ENCODE results near the gene GLIPR2. TPM values are rescaled to one million over a fixed set of nuclear protein-coding genes. Genes with fewer than 3 reads are reported as not detected.

Gene GLIPR2
- total and polyA plus RNA-seq, 2 of the 13 experiments (the other 11 are each of a cell fraction or from before 2014, with no cell fraction given) = 0.08 to 0.42 TPM

DNA sequence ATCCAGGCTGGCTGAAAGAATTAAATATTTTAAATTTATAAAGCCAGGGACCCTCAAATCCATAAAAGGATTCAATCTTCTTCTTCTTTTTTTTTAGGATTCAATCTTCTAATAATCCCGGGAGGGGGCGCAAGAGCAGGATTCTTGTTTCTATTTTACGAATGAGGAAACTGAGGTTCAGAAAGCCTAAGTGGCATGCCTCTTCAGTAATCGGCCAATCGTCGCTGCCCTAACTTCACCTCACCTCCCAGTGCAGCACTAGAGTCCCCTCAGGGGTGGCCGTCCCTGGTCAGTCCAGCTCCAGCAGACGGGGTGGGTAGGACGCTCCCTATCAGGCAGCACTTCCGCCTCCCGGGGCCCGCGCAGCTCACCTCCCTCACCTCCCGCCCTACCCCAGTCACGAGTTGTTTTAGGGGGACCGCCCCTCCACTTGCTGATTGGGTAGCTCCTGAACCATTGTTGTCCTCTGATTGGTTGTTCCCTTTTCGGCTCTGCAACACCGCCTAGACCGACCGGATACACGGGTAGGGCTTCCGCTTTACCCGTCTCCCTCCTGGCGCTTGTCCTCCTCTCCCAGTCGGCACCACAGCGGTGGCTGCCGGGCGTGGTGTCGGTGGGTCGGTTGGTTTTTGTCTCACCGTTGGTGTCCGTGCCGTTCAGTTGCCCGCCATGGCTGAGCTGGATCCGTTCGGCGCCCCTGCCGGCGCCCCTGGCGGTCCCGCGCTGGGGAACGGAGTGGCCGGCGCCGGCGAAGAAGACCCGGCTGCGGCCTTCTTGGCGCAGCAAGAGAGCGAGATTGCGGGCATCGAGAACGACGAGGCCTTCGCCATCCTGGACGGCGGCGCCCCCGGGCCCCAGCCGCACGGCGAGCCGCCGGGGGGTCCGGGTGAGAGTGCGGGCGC lies 54.1 kb downstream of the GLIPR2 start, which contains the start of gene CLTA (continued):
- TF ChIP-seq, protein P1, sequence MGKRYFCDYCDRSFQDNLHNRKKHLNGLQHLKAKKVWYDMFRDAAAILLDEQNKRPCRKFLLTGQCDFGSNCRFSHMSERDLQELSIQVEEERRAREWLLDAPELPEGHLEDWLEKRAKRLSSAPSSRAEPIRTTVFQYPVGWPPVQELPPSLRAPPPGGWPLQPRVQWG (CRISPR knock-in tag; IDR thresholded peaks at IDR 0.05; ENCODE audit: borderline replicate concordance, low read depth) = no peak
- TF ChIP-seq, protein P2, sequence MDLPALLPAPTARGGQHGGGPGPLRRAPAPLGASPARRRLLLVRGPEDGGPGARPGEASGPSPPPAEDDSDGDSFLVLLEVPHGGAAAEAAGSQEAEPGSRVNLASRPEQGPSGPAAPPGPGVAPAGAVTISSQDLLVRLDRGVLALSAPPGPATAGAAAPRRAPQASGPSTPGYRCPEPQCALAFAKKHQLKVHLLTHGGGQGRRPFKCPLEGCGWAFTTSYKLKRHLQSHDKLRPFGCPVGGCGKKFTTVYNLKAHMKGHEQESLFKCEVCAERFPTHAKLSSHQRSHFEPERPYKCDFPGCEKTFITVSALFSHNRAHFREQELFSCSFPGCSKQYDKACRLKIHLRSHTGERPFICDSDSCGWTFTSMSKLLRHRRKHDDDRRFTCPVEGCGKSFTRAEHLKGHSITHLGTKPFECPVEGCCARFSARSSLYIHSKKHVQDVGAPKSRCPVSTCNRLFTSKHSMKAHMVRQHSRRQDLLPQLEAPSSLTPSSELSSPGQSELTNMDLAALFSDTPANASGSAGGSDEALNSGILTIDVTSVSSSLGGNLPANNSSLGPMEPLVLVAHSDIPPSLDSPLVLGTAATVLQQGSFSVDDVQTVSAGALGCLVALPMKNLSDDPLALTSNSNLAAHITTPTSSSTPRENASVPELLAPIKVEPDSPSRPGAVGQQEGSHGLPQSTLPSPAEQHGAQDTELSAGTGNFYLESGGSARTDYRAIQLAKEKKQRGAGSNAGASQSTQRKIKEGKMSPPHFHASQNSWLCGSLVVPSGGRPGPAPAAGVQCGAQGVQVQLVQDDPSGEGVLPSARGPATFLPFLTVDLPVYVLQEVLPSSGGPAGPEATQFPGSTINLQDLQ (CRISPR knock-in tag; IDR thresholded peaks at IDR 0.05) = no peak
- TF ChIP-seq, protein P3, sequence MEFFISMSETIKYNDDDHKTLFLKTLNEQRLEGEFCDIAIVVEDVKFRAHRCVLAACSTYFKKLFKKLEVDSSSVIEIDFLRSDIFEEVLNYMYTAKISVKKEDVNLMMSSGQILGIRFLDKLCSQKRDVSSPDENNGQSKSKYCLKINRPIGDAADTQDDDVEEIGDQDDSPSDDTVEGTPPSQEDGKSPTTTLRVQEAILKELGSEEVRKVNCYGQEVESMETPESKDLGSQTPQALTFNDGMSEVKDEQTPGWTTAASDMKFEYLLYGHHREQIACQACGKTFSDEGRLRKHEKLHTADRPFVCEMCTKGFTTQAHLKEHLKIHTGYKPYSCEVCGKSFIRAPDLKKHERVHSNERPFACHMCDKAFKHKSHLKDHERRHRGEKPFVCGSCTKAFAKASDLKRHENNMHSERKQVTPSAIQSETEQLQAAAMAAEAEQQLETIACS (CRISPR knock-in tag; IDR thresholded peaks at IDR 0.05) = no peak
- TF ChIP-seq HES4 (CRISPR knock-in tag; IDR thresholded peaks at IDR 0.05; ENCODE audit: borderline replicate concordance) (peak; percentile 89), FOXA1 (IDR thresholded peaks at IDR 0.05) (no peak), FOXA1 (CRISPR knock-in tag; IDR thresholded peaks at IDR 0.05) (no peak), RCOR2 (CRISPR knock-in tag; IDR thresholded peaks at IDR 0.05) (0 out of 2 replicates have a peak, but pooled peaks have one; percentile 31), ELF4 (CRISPR knock-in tag; IDR thresholded peaks at IDR 0.05; ENCODE audit: borderline replicate concordance) (peak; percentile 78; the same call in 1 of the 2 replicates), GFI1 (CRISPR knock-in tag; IDR thresholded peaks at IDR 0.05; ENCODE audit: borderline replicate concordance) (peak; percentile 43; the same call in 1 of the 2 replicates), ZMYM4 (CRISPR knock-in tag; IDR thresholded peaks at IDR 0.05) (peak; percentile 80)
- TF ChIP-seq, protein P4, sequence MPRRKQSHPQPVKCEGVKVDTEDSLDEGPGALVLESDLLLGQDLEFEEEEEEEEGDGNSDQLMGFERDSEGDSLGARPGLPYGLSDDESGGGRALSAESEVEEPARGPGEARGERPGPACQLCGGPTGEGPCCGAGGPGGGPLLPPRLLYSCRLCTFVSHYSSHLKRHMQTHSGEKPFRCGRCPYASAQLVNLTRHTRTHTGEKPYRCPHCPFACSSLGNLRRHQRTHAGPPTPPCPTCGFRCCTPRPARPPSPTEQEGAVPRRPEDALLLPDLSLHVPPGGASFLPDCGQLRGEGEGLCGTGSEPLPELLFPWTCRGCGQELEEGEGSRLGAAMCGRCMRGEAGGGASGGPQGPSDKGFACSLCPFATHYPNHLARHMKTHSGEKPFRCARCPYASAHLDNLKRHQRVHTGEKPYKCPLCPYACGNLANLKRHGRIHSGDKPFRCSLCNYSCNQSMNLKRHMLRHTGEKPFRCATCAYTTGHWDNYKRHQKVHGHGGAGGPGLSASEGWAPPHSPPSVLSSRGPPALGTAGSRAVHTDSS (CRISPR knock-in tag; conservative IDR thresholded peaks at IDR 0.05) = 0 out of 2 replicates have a peak, but pooled peaks have one; percentile 39
- TF ChIP-seq, protein P5, sequence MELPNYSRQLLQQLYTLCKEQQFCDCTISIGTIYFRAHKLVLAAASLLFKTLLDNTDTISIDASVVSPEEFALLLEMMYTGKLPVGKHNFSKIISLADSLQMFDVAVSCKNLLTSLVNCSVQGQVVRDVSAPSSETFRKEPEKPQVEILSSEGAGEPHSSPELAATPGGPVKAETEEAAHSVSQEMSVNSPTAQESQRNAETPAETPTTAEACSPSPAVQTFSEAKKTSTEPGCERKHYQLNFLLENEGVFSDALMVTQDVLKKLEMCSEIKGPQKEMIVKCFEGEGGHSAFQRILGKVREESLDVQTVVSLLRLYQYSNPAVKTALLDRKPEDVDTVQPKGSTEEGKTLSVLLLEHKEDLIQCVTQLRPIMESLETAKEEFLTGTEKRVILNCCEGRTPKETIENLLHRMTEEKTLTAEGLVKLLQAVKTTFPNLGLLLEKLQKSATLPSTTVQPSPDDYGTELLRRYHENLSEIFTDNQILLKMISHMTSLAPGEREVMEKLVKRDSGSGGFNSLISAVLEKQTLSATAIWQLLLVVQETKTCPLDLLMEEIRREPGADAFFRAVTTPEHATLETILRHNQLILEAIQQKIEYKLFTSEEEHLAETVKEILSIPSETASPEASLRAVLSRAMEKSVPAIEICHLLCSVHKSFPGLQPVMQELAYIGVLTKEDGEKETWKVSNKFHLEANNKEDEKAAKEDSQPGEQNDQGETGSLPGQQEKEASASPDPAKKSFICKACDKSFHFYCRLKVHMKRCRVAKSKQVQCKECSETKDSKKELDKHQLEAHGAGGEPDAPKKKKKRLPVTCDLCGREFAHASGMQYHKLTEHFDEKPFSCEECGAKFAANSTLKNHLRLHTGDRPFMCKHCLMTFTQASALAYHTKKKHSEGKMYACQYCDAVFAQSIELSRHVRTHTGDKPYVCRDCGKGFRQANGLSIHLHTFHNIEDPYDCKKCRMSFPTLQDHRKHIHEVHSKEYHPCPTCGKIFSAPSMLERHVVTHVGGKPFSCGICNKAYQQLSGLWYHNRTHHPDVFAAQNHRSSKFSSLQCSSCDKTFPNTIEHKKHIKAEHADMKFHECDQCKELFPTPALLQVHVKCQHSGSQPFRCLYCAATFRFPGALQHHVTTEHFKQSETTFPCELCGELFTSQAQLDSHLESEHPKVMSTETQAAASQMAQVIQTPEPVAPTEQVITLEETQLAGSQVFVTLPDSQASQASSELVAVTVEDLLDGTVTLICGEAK (IDR thresholded peaks at IDR 0.05) = peak; percentile 35
- TF ChIP-seq, protein P5 (CRISPR knock-in tag; IDR thresholded peaks at IDR 0.05) = 0 out of 2 replicates have a peak, but pooled peaks have one; percentile 57
